Gastrocnemius medialis (tissue), 4 donors: ENCODE measurements around the gene MYLIP.
A peak's percentile ranks its signal among the peaks of the same experiment; 100 is the strongest.

Experiments used
- CTCF ChIP-seq, 5 experiments: fragments of 450-650 bp in 3 of 5; fragments of 200-600 bp in 2 of 5; sonication (generic) in 2 of 5; IDR thresholded peaks in 4 of 5; conservative IDR thresholded peaks in 1 of 5; 1 replicate in 4 of 5; 2 replicates in 1 of 5; pipeline ENCODE4 v1.5.1; 2016 to 2019; ENCODE audit warnings: antibody characterized with exemption in 5 of 5, mild to moderate bottlenecking in 3 of 5, moderate library complexity in 3 of 5
- POLR2A ChIP-seq, 2 donors: fragments of 450-650 bp; IDR thresholded peaks; one replicate each; pipeline ENCODE4 v1.6.1; 2017; ENCODE audit warnings: antibody characterized with exemption in 2 of 2, mild to moderate bottlenecking in 2 of 2, moderate library complexity in 2 of 2

GRCh38 chr6:16184129-16184528 is 55.2 kb downstream of the MYLIP start:
- peak in 3 of 5 experiments; percentile 29 to 56 (median 47) for TF ChIP-seq CTCF (IDR thresholded peaks at IDR 0.05 in 4 of 5, conservative IDR thresholded peaks at IDR 0.05 in 1 of 5)
- TF ChIP-seq POLR2A (IDR thresholded peaks at IDR 0.05): no peak
